GM12864 (cell line): ENCODE measurements around the gene CCNDBP1.

Source experiments
- DNase-seq: peaks from one replicate; pipeline ENCODE4 v3.0.0-alpha.2; 2011; ENCODE audit warnings: low read depth
- H3K4me3 ChIP-seq: 2 replicates; pipeline ENCODE4 v1.5.1; 2011; ENCODE audit warnings: mild to moderate bottlenecking, low read depth, low read length, control low read depth
- TF ChIP-seq, protein P1 (sequence below): IDR thresholded peaks from 2 replicates; pipeline ENCODE4 v1.5.1; 2011; ENCODE audit warnings: low read depth, mild to moderate bottlenecking, moderate library complexity, low read length, control low read depth, inconsistent platforms; ENCODE audit errors: missing control alignments

Gene CCNDBP1

DNA sequence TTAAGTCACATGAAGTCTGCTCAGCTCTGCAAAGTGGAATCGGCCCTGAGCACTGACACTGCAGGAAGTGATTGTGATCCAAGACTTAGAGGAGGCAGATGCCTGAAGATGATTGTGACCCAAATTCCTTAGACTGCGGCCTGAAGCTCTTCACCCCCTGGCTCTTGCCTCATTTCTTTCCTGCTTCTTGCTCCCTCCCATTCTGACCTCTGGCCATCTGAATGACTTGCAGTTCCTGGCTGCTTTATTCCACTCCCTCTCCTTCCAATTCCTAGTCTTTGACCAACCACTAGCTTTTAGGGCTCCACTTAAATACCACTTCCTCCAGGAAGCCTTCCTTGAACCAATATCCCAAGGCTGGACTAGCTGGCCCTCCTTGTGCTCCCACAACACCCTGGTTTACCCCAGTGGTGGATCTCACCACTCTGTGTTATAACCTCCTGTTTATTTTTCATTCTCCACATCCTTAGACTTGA lies 45.5 kb downstream of the CCNDBP1 start:
- H3K4me3 ChIP-seq = no peak overlapping the region
- DNase-seq = no peak
- TF ChIP-seq, protein P1, sequence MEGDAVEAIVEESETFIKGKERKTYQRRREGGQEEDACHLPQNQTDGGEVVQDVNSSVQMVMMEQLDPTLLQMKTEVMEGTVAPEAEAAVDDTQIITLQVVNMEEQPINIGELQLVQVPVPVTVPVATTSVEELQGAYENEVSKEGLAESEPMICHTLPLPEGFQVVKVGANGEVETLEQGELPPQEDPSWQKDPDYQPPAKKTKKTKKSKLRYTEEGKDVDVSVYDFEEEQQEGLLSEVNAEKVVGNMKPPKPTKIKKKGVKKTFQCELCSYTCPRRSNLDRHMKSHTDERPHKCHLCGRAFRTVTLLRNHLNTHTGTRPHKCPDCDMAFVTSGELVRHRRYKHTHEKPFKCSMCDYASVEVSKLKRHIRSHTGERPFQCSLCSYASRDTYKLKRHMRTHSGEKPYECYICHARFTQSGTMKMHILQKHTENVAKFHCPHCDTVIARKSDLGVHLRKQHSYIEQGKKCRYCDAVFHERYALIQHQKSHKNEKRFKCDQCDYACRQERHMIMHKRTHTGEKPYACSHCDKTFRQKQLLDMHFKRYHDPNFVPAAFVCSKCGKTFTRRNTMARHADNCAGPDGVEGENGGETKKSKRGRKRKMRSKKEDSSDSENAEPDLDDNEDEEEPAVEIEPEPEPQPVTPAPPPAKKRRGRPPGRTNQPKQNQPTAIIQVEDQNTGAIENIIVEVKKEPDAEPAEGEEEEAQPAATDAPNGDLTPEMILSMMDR = no peak

GRCh38 chr15:43232289-43232874 lies 47.2 kb downstream of the CCNDBP1 start:
- no peak for DNase-seq

DNA sequence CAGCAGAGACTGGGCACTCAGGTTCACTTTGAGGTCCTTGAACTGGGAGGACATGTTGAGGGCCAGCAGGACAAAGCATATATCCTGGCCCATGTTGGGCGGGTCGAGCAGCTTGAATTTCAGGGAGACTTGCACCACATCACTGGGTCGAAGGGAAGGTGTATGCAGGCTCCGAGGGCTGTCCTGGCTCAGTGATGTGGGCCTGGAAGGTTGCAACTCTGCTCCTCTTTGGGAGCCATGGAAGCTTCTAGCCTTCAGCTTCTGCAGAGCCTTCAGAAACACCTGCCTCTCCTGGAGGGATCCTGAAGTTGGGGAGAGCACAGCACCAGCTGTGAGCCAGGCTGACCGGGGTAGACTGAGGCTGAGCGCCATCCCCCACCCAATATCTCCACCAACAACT lies 50.3 kb downstream of the CCNDBP1 start:
- DNase-seq = no peak
- TF ChIP-seq, protein P1 = no peak
- no peak overlapping the region for H3K4me3 ChIP-seq

More at GRCh38 chr15:43232289-43232874, 47.2 kb downstream of the CCNDBP1 start:
- no peak overlapping the region for H3K4me3 ChIP-seq
- TF ChIP-seq, protein P1 = no peak

GRCh38 chr15:43237842-43238470 lies 52.8 kb downstream of the CCNDBP1 start:
- no peak for DNase-seq
- H3K4me3 ChIP-seq = no peak overlapping the region
- TF ChIP-seq, protein P1 = no peak

GRCh38 chr15:43238671-43239131 lies 53.5 kb downstream of the CCNDBP1 start:
- TF ChIP-seq, protein P1 = no peak
- H3K4me3 ChIP-seq = no peak overlapping the region
- no peak for DNase-seq

GRCh38 chr15:43239732-43240491 lies 54.7 kb downstream of the CCNDBP1 start:
- TF ChIP-seq, protein P1 = no peak
- DNase-seq = no peak
- H3K4me3 ChIP-seq = no peak overlapping the region
